A549 (cell line): ENCODE data around the gene SIRT7. TPM values are rescaled to one million over a fixed set of nuclear protein-coding genes. Genes with fewer than 3 reads are reported as not detected.

Source experiments
- BHLHE40 ChIP-seq: IDR thresholded peaks from 2 replicates; pipeline ENCODE4 v1.6.1; 2012; ENCODE audit warnings: low read depth, low read length, inconsistent platforms
- CHD2 ChIP-seq: fragments of 150-350 bp; IDR thresholded peaks from 2 replicates; pipeline ENCODE4 v1.6.1; 2014; ENCODE audit warnings: low read length; ENCODE audit not compliant: partially characterized antibody
- CHD4 ChIP-seq: fragments of 200-600 bp; sonication (generic); IDR thresholded peaks from 2 replicates; pipeline ENCODE4 v1.6.1; 2016; ENCODE audit warnings: antibody characterized with exemption, mild to moderate bottlenecking, borderline replicate concordance
- EHMT2 ChIP-seq: fragments of 200-600 bp; sonication (generic); IDR thresholded peaks from 2 replicates; pipeline ENCODE4 v1.6.1; 2016; ENCODE audit warnings: antibody characterized with exemption, low read depth, mild to moderate bottlenecking, moderate library complexity
- ESRRA ChIP-seq: fragments of 150-350 bp; IDR thresholded peaks from 2 replicates; pipeline ENCODE4 v1.6.1; 2014; ENCODE audit warnings: mild to moderate bottlenecking, low read length, borderline replicate concordance
- FOSB ChIP-seq: fragments of 250-450 bp; sonication (Bioruptor Pico); IDR thresholded peaks from 2 replicates; pipeline ENCODE4 v1.5.0; 2020; ENCODE audit warnings: mild to moderate bottlenecking, moderate library complexity
- HEYL ChIP-seq: fragments of 250-450 bp; sonication (Bioruptor Pico); IDR thresholded peaks from 2 replicates; pipeline ENCODE4 v1.8.0; 2021; ENCODE audit warnings: mild to moderate bottlenecking, moderate library complexity
- HOXA7 ChIP-seq: fragments of 250-450 bp; sonication (Bioruptor Pico); IDR thresholded peaks from 2 replicates; pipeline ENCODE4 v1.5.0; 2020; ENCODE audit warnings: mild to moderate bottlenecking, moderate library complexity
- HOXB13 ChIP-seq: fragments of 250-450 bp; sonication (Bioruptor Pico); IDR thresholded peaks from 2 replicates; pipeline ENCODE4 v1.5.0; 2020; ENCODE audit warnings: low read depth, mild to moderate bottlenecking, moderate library complexity
- HOXB5 ChIP-seq: fragments of 250-450 bp; sonication (Bioruptor Pico); IDR thresholded peaks from 2 replicates; pipeline ENCODE4 v1.5.0; 2020; ENCODE audit warnings: mild to moderate bottlenecking, moderate library complexity
- KDM1A ChIP-seq: fragments of 200-600 bp; sonication (generic); IDR thresholded peaks from 2 replicates; pipeline ENCODE4 v1.6.1; 2016; ENCODE audit warnings: low read depth, mild to moderate bottlenecking
- MAZ ChIP-seq: fragments of 150-350 bp; IDR thresholded peaks from 2 replicates; pipeline ENCODE4 v1.6.1; 2014; ENCODE audit warnings: antibody characterized with exemption, low read depth, low read length, borderline replicate concordance
- NFE2L2 ChIP-seq: fragments of 150-350 bp; conservative IDR thresholded peaks from 2 replicates; pipeline ENCODE4 v1.6.1; 2014; ENCODE audit warnings: low read length
- NPAS2 ChIP-seq: fragments of 250-450 bp; sonication (Bioruptor Pico); IDR thresholded peaks from 2 replicates; pipeline ENCODE4 v1.8.0; 2022; ENCODE audit warnings: mild to moderate bottlenecking, moderate library complexity, borderline replicate concordance
- NR3C1 ChIP-seq: fragments of >200 bp; sonication (Bioruptor Twin); formaldehyde crosslinking; IDR thresholded peaks from 3 replicates; pipeline ENCODE4 v1.6.1; 2017
- PHF8 ChIP-seq: fragments of 200-600 bp; sonication (generic); IDR thresholded peaks from 2 replicates; pipeline ENCODE4 v1.6.1; 2016; ENCODE audit warnings: low read depth, mild to moderate bottlenecking, antibody characterized with exemption, moderate library complexity, borderline replicate concordance
- POLR2AphosphoS2 ChIP-seq: conservative IDR thresholded peaks from 2 replicates; pipeline ENCODE4 v1.6.1; 2012; ENCODE audit warnings: low read length, improper control_type of control experiment, inconsistent platforms
- REST ChIP-seq: fragments of 200-600 bp; sonication (generic); IDR thresholded peaks from 2 replicates; pipeline ENCODE4 v1.6.1; 2016; ENCODE audit warnings: antibody characterized with exemption, mild to moderate bottlenecking, moderate library complexity
- RFX5 ChIP-seq: fragments of 450-650 bp; IDR thresholded peaks from 2 replicates; pipeline ENCODE4 v1.7.1; 2014; ENCODE audit warnings: antibody characterized with exemption, mild to moderate bottlenecking, moderate library complexity
- TFCP2L1 ChIP-seq: fragments of 250-450 bp; sonication (Bioruptor Pico); IDR thresholded peaks from 2 replicates; pipeline ENCODE4 v1.5.0; 2021; ENCODE audit warnings: mild to moderate bottlenecking
- ZC3H11A ChIP-seq: fragments of 450-650 bp; IDR thresholded peaks from 2 replicates; pipeline ENCODE4 v1.6.1; 2014; ENCODE audit warnings: antibody characterized with exemption, mild to moderate bottlenecking
- ZFP36 ChIP-seq: fragments of 450-650 bp; IDR thresholded peaks from 2 replicates; pipeline ENCODE4 v1.6.1; 2014; ENCODE audit warnings: borderline replicate concordance; ENCODE audit not compliant: partially characterized antibody
- ZNF302 ChIP-seq: fragments of 250-450 bp; sonication (Bioruptor Pico); IDR thresholded peaks from 2 replicates; pipeline ENCODE4 v1.9.0; 2021; ENCODE audit warnings: inconsistent platforms, mild to moderate bottlenecking, moderate library complexity
- polyA plus RNA-seq, 4 experiments: library from polyadenylated mRNA; depleted of rRNA in 3 of 4; stranded (reverse); fragments of >200 nt; fragmentation: RNase III in 1 of 4; extraction: RNeasy Plus Mini Kit Qiagen cat#74134 plus additional on column Dnase treatment in 1 of 4; gene quantifications; 2 replicates in 3 of 4; 3 replicates in 1 of 4; pipeline ENCODE4 v1.2.3, GENCODE V29; 2011 to 2017
- TF ChIP-seq, protein P1 (sequence below): fragments of 450-650 bp; IDR thresholded peaks from 2 replicates; pipeline ENCODE4 v1.6.1; 2014; ENCODE audit warnings: antibody characterized with exemption
- TF ChIP-seq, protein P2 (sequence below): fragments of 150-350 bp; IDR thresholded peaks from 2 replicates; pipeline ENCODE4 v1.6.1; 2014; ENCODE audit warnings: low read depth, mild to moderate bottlenecking, low read length
- TF ChIP-seq, protein P3 (sequence below): fragments of >200 bp; sonication (Bioruptor Twin); formaldehyde crosslinking; IDR thresholded peaks from 3 replicates; pipeline ENCODE4 v1.5.1; 2016
- TF ChIP-seq, protein P4 (sequence below): IDR thresholded peaks from 2 replicates; pipeline ENCODE4 v1.6.1; 2012
- TF ChIP-seq, protein P5 (sequence below): IDR thresholded peaks from 2 replicates; pipeline ENCODE4 v1.6.1; 2012; ENCODE audit warnings: low read depth, borderline replicate concordance

SIRT7 gene
- polyA plus RNA-seq, 2 of the 4 experiments (the other 2 are of a cell fraction), result 9.8 to 35.2 TPM

- TF ChIP-seq, protein P1, sequence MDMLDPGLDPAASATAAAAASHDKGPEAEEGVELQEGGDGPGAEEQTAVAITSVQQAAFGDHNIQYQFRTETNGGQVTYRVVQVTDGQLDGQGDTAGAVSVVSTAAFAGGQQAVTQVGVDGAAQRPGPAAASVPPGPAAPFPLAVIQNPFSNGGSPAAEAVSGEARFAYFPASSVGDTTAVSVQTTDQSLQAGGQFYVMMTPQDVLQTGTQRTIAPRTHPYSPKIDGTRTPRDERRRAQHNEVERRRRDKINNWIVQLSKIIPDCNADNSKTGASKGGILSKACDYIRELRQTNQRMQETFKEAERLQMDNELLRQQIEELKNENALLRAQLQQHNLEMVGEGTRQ, result peak; percentile 76
- TF ChIP-seq CHD2, result no peak
- TF ChIP-seq, protein P2, sequence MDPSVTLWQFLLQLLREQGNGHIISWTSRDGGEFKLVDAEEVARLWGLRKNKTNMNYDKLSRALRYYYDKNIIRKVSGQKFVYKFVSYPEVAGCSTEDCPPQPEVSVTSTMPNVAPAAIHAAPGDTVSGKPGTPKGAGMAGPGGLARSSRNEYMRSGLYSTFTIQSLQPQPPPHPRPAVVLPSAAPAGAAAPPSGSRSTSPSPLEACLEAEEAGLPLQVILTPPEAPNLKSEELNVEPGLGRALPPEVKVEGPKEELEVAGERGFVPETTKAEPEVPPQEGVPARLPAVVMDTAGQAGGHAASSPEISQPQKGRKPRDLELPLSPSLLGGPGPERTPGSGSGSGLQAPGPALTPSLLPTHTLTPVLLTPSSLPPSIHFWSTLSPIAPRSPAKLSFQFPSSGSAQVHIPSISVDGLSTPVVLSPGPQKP, result no peak
- TF ChIP-seq ESRRA, result no peak
- peak; percentile 99 for TF ChIP-seq HOXB13 (CRISPR knock-in tag)
- TF ChIP-seq ZC3H11A, result no peak
- TF ChIP-seq KDM1A, result no peak
- TF ChIP-seq HEYL (CRISPR knock-in tag), result peak; percentile 98
- TF ChIP-seq NR3C1, result no peak
- TF ChIP-seq MAZ, result 0 out of 2 replicates have a peak, but pooled peaks have one; percentile 66
- TF ChIP-seq REST, result no peak
- peak; percentile 70 for TF ChIP-seq RFX5
- TF ChIP-seq NPAS2 (CRISPR knock-in tag), result peak; percentile 90; the same call in 1 of the 2 replicates
- no peak for TF ChIP-seq EHMT2
- TF ChIP-seq PHF8, result peak; percentile 95
- TF ChIP-seq POLR2AphosphoS2, result no peak
- TF ChIP-seq, protein P3, sequence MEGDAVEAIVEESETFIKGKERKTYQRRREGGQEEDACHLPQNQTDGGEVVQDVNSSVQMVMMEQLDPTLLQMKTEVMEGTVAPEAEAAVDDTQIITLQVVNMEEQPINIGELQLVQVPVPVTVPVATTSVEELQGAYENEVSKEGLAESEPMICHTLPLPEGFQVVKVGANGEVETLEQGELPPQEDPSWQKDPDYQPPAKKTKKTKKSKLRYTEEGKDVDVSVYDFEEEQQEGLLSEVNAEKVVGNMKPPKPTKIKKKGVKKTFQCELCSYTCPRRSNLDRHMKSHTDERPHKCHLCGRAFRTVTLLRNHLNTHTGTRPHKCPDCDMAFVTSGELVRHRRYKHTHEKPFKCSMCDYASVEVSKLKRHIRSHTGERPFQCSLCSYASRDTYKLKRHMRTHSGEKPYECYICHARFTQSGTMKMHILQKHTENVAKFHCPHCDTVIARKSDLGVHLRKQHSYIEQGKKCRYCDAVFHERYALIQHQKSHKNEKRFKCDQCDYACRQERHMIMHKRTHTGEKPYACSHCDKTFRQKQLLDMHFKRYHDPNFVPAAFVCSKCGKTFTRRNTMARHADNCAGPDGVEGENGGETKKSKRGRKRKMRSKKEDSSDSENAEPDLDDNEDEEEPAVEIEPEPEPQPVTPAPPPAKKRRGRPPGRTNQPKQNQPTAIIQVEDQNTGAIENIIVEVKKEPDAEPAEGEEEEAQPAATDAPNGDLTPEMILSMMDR, result no peak; the same call in 2 of the 3 replicates
- no peak for TF ChIP-seq FOSB (CRISPR knock-in tag)
- peak; percentile 99 for TF ChIP-seq HOXB5 (CRISPR knock-in tag)
- no peak for TF ChIP-seq NFE2L2
- TF ChIP-seq, protein P4, sequence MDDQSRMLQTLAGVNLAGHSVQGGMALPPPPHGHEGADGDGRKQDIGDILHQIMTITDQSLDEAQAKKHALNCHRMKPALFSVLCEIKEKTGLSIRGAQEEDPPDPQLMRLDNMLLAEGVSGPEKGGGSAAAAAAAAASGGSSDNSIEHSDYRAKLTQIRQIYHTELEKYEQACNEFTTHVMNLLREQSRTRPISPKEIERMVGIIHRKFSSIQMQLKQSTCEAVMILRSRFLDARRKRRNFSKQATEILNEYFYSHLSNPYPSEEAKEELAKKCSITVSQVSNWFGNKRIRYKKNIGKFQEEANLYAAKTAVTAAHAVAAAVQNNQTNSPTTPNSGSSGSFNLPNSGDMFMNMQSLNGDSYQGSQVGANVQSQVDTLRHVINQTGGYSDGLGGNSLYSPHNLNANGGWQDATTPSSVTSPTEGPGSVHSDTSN, result no peak
- no peak for TF ChIP-seq ZFP36
- TF ChIP-seq ZNF302, result peak; percentile 76; the same call in 1 of the 2 replicates
- TF ChIP-seq, protein P5, sequence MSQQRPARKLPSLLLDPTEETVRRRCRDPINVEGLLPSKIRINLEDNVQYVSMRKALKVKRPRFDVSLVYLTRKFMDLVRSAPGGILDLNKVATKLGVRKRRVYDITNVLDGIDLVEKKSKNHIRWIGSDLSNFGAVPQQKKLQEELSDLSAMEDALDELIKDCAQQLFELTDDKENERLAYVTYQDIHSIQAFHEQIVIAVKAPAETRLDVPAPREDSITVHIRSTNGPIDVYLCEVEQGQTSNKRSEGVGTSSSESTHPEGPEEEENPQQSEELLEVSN, result peak; percentile 99
- TF ChIP-seq CHD4, result 0 out of 2 replicates have a peak, but pooled peaks have one; percentile 4
- peak; percentile 98 for TF ChIP-seq BHLHE40
- TF ChIP-seq HOXA7 (CRISPR knock-in tag), result no peak
- peak; percentile 70; the same call in 1 of the 2 replicates for TF ChIP-seq TFCP2L1 (CRISPR knock-in tag)
Observed at GRCh38 chr17:81871387-81872230, 46.4 kb downstream of the SIRT7 start (continued).
